ENCODE results near the gene MYMX. TPM values are rescaled to one million over a fixed set of nuclear protein-coding genes. Genes with fewer than 3 reads are reported as not detected.

MYMX gene
- total RNA-seq, 3 donors from 2014 or later = 0.88 to 3.4 (median 2.9) TPM

DNA sequence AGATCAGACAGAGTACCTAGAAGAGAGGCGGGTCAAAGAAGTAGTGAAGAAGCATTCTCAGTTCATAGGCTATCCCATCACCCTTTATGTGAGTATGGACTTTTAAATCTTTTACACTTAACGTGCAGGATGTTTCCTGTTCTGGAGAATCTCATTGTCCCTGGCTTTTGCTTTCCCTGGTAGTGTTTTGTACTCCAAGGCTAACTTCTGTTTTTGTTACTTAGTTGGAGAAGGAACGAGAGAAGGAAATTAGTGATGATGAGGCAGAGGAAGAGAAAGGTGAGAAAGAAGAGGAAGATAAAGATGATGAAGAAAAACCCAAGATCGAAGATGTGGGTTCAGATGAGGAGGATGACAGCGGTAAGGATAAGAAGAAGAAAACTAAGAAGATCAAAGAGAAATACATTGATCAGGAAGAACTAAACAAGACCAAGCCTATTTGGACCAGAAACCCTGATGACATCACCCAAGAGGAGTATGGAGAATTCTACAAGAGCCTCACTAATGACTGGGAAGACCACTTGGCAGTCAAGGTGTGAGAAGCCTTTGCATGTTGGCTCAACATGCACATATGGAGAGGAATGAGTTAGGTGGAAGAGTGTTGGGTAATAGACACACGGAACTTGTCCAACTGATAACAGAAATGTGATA lies 33.5 kb downstream of the MYMX start:
- DNase-seq (ENCODE audit: low spot score in 2 of 2) = no peak
- TF ChIP-seq POLR2AphosphoS5 (IDR thresholded peaks at IDR 0.05) (no peak), POLR2A (IDR thresholded peaks at IDR 0.05) (no peak)
- TF ChIP-seq, protein P1, sequence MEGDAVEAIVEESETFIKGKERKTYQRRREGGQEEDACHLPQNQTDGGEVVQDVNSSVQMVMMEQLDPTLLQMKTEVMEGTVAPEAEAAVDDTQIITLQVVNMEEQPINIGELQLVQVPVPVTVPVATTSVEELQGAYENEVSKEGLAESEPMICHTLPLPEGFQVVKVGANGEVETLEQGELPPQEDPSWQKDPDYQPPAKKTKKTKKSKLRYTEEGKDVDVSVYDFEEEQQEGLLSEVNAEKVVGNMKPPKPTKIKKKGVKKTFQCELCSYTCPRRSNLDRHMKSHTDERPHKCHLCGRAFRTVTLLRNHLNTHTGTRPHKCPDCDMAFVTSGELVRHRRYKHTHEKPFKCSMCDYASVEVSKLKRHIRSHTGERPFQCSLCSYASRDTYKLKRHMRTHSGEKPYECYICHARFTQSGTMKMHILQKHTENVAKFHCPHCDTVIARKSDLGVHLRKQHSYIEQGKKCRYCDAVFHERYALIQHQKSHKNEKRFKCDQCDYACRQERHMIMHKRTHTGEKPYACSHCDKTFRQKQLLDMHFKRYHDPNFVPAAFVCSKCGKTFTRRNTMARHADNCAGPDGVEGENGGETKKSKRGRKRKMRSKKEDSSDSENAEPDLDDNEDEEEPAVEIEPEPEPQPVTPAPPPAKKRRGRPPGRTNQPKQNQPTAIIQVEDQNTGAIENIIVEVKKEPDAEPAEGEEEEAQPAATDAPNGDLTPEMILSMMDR (IDR thresholded peaks at IDR 0.05) = no peak
- intact Hi-C loops (cut with DNase I; ENCODE audit: low total_unique reads) = no loop called here
- H3K4me1 ChIP-seq = peaks cover 0 to 13% of the 10 kb centered on the region in 2 donors
- peaks cover 4% of the 10 kb centered on the region for H3K36me3 ChIP-seq
- no peaks in the 10 kb centered on the region for H3K9me3 ChIP-seq
- peak overlapping the region; percentile 8 to 36 for H3K27ac ChIP-seq
- no peaks in the 10 kb centered on the region for H3K27me3 ChIP-seq
- no peak overlapping the region for H3K4me3 ChIP-seq

DNA sequence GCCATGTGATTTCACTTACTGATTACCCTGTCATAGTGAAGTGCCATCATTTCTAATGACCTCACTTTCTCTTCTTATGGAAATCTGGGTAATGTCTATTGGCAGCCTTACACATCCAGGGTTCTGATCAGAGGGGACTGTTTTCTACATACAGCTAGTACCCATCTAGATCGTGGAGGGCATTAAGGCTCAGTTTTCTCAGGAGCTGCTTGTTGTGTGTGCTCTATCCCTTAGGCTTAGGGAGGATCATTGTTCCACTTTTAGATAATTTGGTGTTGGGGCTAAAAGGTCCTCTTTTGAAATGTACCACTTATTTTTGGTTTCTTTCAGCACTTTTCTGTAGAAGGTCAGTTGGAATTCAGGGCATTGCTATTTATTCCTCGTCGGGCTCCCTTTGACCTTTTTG lies 34.0 kb downstream of the MYMX start:
- Histone ChIP-seq H3K9me3 (no peaks in the 10 kb centered on the region), H3K4me1 (peaks cover 0 to 14% of the 10 kb centered on the region in 2 donors), H3K36me3 (peaks cover 4% of the 10 kb centered on the region), H3K4me3 (no peak overlapping the region), H3K27me3 (no peaks in the 10 kb centered on the region), H3K27ac (peak overlapping the region; percentile 8 to 36)
- TF ChIP-seq POLR2A (IDR thresholded peaks at IDR 0.05) (no peak), POLR2AphosphoS5 (IDR thresholded peaks at IDR 0.05) (no peak)
- TF ChIP-seq, protein P1 (IDR thresholded peaks at IDR 0.05) = no peak
- no peak for DNase-seq (ENCODE audit: low spot score in 2 of 2)
- intact Hi-C loops (cut with DNase I; ENCODE audit: low total_unique reads) = no loop called here

DNA sequence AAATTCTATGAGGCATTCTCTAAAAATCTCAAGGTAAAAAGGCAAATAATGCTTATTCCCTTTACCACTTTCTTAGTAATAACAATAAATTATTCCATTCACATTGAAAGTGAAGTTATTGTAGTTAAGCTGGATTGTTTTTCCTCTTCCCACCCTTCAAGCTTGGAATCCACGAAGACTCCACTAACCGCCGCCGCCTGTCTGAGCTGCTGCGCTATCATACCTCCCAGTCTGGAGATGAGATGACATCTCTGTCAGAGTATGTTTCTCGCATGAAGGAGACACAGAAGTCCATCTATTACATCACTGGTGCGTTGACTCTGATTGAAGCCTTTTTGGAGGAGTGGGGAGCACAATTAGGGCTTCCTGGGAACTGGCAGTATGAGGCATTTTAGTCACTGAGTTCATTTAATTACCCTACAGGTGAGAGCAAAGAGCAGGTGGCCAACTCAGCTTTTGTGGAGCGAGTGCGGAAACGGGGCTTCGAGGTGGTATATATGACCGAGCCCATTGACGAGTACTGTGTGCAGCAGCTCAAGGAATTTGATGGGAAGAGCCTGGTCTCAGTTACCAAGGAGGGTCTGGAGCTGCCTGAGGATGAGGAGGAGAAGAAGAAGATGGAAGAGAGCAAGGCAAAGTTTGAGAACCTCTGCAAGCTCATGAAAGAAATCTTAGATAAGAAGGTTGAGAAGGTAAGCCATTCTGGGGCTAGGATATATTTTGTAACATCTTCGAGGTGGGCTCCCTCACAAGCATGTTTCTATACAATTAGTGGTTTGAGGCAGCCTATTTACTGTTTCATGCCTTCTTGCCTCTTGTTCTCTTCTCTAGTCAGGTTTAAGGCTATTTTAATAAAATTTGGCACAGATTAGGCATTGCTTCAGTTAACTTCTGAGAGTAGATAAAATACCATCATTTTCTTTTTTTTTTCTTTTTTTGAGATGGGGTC lies 35.1 kb downstream of the MYMX start:
- intact Hi-C loops (cut with DNase I; ENCODE audit: low total_unique reads) = no loop called here
- Histone ChIP-seq H3K4me3 (no peak overlapping the region), H3K27me3 (no peaks in the 10 kb centered on the region), H3K36me3 (peaks cover 4% of the 10 kb centered on the region), H3K27ac (no peak overlapping the region), H3K9me3 (no peaks in the 10 kb centered on the region), H3K4me1 (peaks cover 6 to 24% of the 10 kb centered on the region in 2 donors)
- TF ChIP-seq, protein P1 (IDR thresholded peaks at IDR 0.05) = no peak
- TF ChIP-seq POLR2AphosphoS5 (IDR thresholded peaks at IDR 0.05) (no peak), POLR2A (IDR thresholded peaks at IDR 0.05) (no peak)
- DNase-seq (ENCODE audit: low spot score in 2 of 2) = no peak

DNA sequence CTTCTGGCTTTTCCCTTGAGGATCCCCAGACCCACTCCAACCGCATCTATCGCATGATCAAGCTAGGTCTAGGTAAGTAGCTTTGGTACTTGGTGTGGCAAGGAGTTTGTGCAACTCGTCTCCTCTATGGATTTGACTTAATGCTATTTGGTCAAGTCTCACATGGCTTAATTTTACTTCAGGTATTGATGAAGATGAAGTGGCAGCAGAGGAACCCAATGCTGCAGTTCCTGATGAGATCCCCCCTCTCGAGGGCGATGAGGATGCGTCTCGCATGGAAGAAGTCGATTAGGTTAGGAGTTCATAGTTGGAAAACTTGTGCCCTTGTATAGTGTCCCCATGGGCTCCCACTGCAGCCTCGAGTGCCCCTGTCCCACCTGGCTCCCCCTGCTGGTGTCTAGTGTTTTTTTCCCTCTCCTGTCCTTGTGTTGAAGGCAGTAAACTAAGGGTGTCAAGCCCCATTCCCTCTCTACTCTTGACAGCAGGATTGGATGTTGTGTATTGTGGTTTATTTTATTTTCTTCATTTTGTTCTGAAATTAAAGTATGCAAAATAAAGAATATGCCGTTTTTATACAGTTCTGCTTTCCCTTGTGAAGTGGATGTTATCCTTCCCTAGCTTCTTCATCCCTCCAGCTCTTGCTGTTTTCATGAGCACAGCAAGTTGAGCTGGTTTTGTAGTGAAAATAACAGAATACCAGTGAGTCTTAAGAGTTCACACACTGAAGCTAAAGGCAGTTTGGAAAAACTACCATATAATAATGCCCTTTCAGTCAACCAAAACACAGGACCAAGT lies 36.8 kb downstream of the MYMX start:
- Histone ChIP-seq H3K27ac (no peak overlapping the region), H3K4me3 (no peak overlapping the region), H3K9me3 (no peaks in the 10 kb centered on the region), H3K4me1 (peaks cover 6 to 18% of the 10 kb centered on the region in 2 donors), H3K36me3 (peaks cover 4% of the 10 kb centered on the region), H3K27me3 (no peaks in the 10 kb centered on the region)
- TF ChIP-seq POLR2AphosphoS5 (IDR thresholded peaks at IDR 0.05) = no peak
- TF ChIP-seq, protein P1 (IDR thresholded peaks at IDR 0.05) = peak in 2 of 3 donors; percentile 18 to 38
- no peak for TF ChIP-seq POLR2A (IDR thresholded peaks at IDR 0.05)
- intact Hi-C loops (cut with DNase I; ENCODE audit: low total_unique reads) = no loop called here
- no peak for DNase-seq (ENCODE audit: low spot score in 2 of 2)
